Measurements from ENCODE around the gene KLK8. TPM values are rescaled to one million over a fixed set of nuclear protein-coding genes. Genes with fewer than 3 reads are reported as not detected.

The KLK8 gene
- polyA plus RNA-seq, 2 of the 4 experiments (the other 2 are of a cell fraction): not detected

GRCh38 chr19:51019544-51019925 is 18.1 kb upstream of the KLK8 start, which contains the start of gene KLK10:
KLK10 (minus strand) TSS chr19:51019709; CDS start chr19:51019130, 579 bp downstream.
- peak within 1 kb of the TSS; percentile 92 for H3K4me2 ChIP-seq
- DNase-seq (ENCODE audit: low read depth in 1 of 2, low spot score in 1 of 2): no peak
- peak within 1 kb of the TSS in 1 of 2 experiments; percentile 53; a peak in 1 of 6 replicates for H3K27ac ChIP-seq
- ChIA-PET CTCF (interaction anchor here (0.9 to 8.8 kb wide), 6 partner anchors 19 to 149 kb away, joined by 3 to 147 read pairs (median 9); no protein-coding TSS in a partner anchor), POLR2A (no interaction called here)
- peak within 1 kb of the TSS; percentile 49 for H3K4me3 ChIP-seq
- FAIRE-seq: no peak
- H3K4me1 ChIP-seq: peaks cover 23% of the 10 kb centered on the region
- peak in 1 of 2 experiments; percentile 1; a peak in 1 of 6 replicates for ATAC-seq
- TF ChIP-seq CHD2 (IDR thresholded peaks at IDR 0.05; ENCODE audit: low read length, partially characterized antibody) (no peak), NPAS2 (CRISPR knock-in tag; IDR thresholded peaks at IDR 0.05; ENCODE audit: borderline replicate concordance) (no peak), ZFP36 (IDR thresholded peaks at IDR 0.05; ENCODE audit: borderline replicate concordance, partially characterized antibody) (no peak), SMC3 (IDR thresholded peaks at IDR 0.05) (no peak), EHMT2 (IDR thresholded peaks at IDR 0.05; ENCODE audit: low read depth) (no peak), ESRRA (IDR thresholded peaks at IDR 0.05; ENCODE audit: borderline replicate concordance, low read length) (no peak), CTCF (IDR thresholded peaks at IDR 0.05) (no peak)
- H3K9me3 ChIP-seq: no peaks in the 10 kb centered on the region
- 12% methylated on average over 11 of the region's 14 CpGs for WGBS (ENCODE audit: missing lambda C conversion rate)

- H3K9me3 ChIP-seq: no peaks in the 10 kb centered on the region
- ATAC-seq: peak; percentile 28 to 39; a peak in 4 of 6 replicates
- peaks cover 23% of the 10 kb centered on the region for H3K4me1 ChIP-seq
- peak overlapping the region in 1 of 2 experiments; percentile 53; a peak in 1 of 6 replicates for H3K27ac ChIP-seq
- FAIRE-seq: no peak
- ChIA-PET POLR2A (interaction anchor here (0.8 kb wide), 1 partner anchor 214 kb away, joined by 4 read pairs; no protein-coding TSS in a partner anchor), CTCF (interaction anchor here (0.9 to 8.8 kb wide), 5 partner anchors 19 to 149 kb away, joined by 3 to 147 read pairs (median 12); no protein-coding TSS in a partner anchor)
- TF ChIP-seq MYC (IDR thresholded peaks at IDR 0.05; ENCODE audit: borderline replicate concordance, low read length): no peak
- no peak for TF ChIP-seq ATOH8 (CRISPR knock-in tag; IDR thresholded peaks at IDR 0.05; ENCODE audit: low read depth)
- TF ChIP-seq CEBPB (IDR thresholded peaks at IDR 0.05): peak; percentile 19 to 57; a peak in 1 of 4 replicates
- TF ChIP-seq CTCF (IDR thresholded peaks at IDR 0.05): no peak
- TF ChIP-seq POLR2A (IDR thresholded peaks at IDR 0.05; ENCODE audit: low read length): no peak
- TF ChIP-seq RCOR1 (IDR thresholded peaks at IDR 0.05; ENCODE audit: low read depth, low read length): no peak
- TF ChIP-seq MAZ (IDR thresholded peaks at IDR 0.05; ENCODE audit: borderline replicate concordance, low read depth, low read length): no peak
- 0 out of 2 replicates have a peak, but pooled peaks have one; percentile 32 for TF ChIP-seq MAX (IDR thresholded peaks at IDR 0.05)
- no peak for TF ChIP-seq CBX2 (IDR thresholded peaks at IDR 0.05; ENCODE audit: borderline replicate concordance, low read depth)
- H3K4me2 ChIP-seq: peak overlapping the region; percentile 92
- DNase-seq (ENCODE audit: low read depth in 1 of 2, low spot score in 1 of 2): no peak
- WGBS (ENCODE audit: missing lambda C conversion rate): 5% methylated on average over 44 of the region's 68 CpGs
- H3K4me3 ChIP-seq: peak overlapping the region; percentile 49
Observed at GRCh38 chr19:51018745-51019543, 17.5 kb upstream of the KLK8 start.
